HCT116 (cell line): ENCODE data around the gene RHEBL1. TPM values are rescaled to one million over a fixed set of nuclear protein-coding genes. Genes with fewer than 3 reads are reported as not detected.

Experiments
- ATAC-seq: fragments of 200-7000 bp; cut with Tn5 transposase; 2 replicates; pipeline ENCODE4 v1.9.1; 2020; ENCODE audit warnings: mild to moderate bottlenecking, moderate library complexity
- BruUV-seq: library from RNA; stranded (reverse); fragments of 400-500 nt; replicated peaks from 2 replicates; lab custom pipeline; 2021; lab: Mats Ljungman, UMichigan
- CTCF ChIA-PET: fragments of 300-600 bp; sonication (Branson Sonifier 250); formaldehyde crosslinking; loops from one replicate; lab custom pipeline; 2021; ENCODE audit warnings: antibody characterized with exemption; lab: Charles Lee
- POLR2A ChIA-PET: fragments of 300-600, 350-600 bp; sonication (Branson Sonifier 250); formaldehyde crosslinking; loops from one replicate; lab custom pipeline; 2021; ENCODE audit warnings: antibody characterized with exemption; lab: Charles Lee
- RAD21 ChIA-PET, 2 experiments: fragments of 300-600 bp; sonication (Branson Sonifier 250); formaldehyde crosslinking; loops; one replicate each; lab custom pipeline; 2023; ENCODE audit warnings: low total read pairs in 2 of 2; ENCODE audit not compliant: uncharacterized antibody in 2 of 2, unreplicated experiment in 2 of 2, low non-redundant PET in 1 of 2; lab: Charles Lee
- DNase-seq: peaks from one replicate; pipeline ENCODE4 v3.0.0-alpha.2; 2010; ENCODE audit warnings: low read depth, low spot score
- H2AFZ ChIP-seq: fragments of 200-600 bp; shearing (Covaris generic), sonication (generic); 2 replicates; pipeline ENCODE4 v1.6.1; 2017; ENCODE audit warnings: low read depth, mixed run types, mixed read lengths, antibody characterized with exemption, low read length; ENCODE audit not compliant: poor library complexity, severe bottlenecking
- H3K27ac ChIP-seq: 2 replicates; pipeline ENCODE4 v1.5.1; 2012; ENCODE audit warnings: low read depth, low read length
- H3K27me3 ChIP-seq: fragments of 200-600 bp; sonication (generic); 2 replicates; pipeline ENCODE4 v1.6.1; 2016; ENCODE audit warnings: mixed run types, low read length, mixed read lengths; ENCODE audit not compliant: insufficient read depth
- H3K36me3 ChIP-seq, 2 experiments: fragments of 200-500 bp in 1 of 2; fragments of 200-600 bp in 1 of 2; sonication (Bioruptor generic) in 1 of 2; sonication (generic) in 1 of 2; 2 replicates each; pipeline versions ENCODE4 v1.5.1 to v1.6.1; 2014 to 2016; ENCODE audit warnings: low read length in 2 of 2, inconsistent platforms in 1 of 2, mixed read lengths in 1 of 2, mixed run types in 1 of 2; ENCODE audit not compliant: insufficient read depth in 2 of 2, control insufficient read depth in 1 of 2
- H3K4me1 ChIP-seq, 2 experiments: fragments of 200-600 bp in 1 of 2; sonication (generic) in 1 of 2; 2 replicates each; pipeline versions ENCODE4 v1.5.1 to v1.6.1; 2012 to 2017; ENCODE audit warnings: low read length in 2 of 2, inconsistent platforms in 1 of 2, mild to moderate bottlenecking in 1 of 2, mixed read lengths in 1 of 2, mixed run types in 1 of 2, moderate library complexity in 1 of 2; ENCODE audit not compliant: insufficient read depth in 2 of 2, control insufficient read depth in 1 of 2
- H3K4me2 ChIP-seq: fragments of 200-600 bp; sonication (generic); 2 replicates; pipeline ENCODE4 v1.6.1; 2017; ENCODE audit warnings: mixed run types, low read length, mixed read lengths
- H3K4me3 ChIP-seq, 2 experiments: fragments of 200-600 bp in 1 of 2; sonication (generic) in 1 of 2; replicated peaks in 1 of 2; 2 replicates each; pipeline ENCODE4 v1.5.1; 2011 to 2016; ENCODE audit warnings: low read length in 2 of 2, control low read depth in 1 of 2, low read depth in 1 of 2, mild to moderate bottlenecking in 1 of 2, mixed read lengths in 1 of 2, mixed run types in 1 of 2
- H3K79me2 ChIP-seq: fragments of 200-600 bp; sonication (generic); 2 replicates; pipeline ENCODE4 v1.6.1; 2017; ENCODE audit warnings: mild to moderate bottlenecking, mixed run types, low read length, moderate library complexity, mixed read lengths; ENCODE audit not compliant: insufficient read depth
- H3K9ac ChIP-seq: fragments of 200-600 bp; sonication (generic); 2 replicates; pipeline ENCODE4 v1.6.1; 2016; ENCODE audit warnings: low read length, mixed read lengths
- H3K9me2 ChIP-seq: fragments of 200-600 bp; sonication (generic), shearing (Covaris generic); 2 replicates; pipeline ENCODE4 v1.6.1; 2017; ENCODE audit warnings: mixed run types, mild to moderate bottlenecking, moderate library complexity; ENCODE audit not compliant: insufficient read depth
- H3K9me3 ChIP-seq, 2 experiments: fragments of 200-500 bp in 1 of 2; fragments of 200-600 bp in 1 of 2; sonication (Bioruptor generic) in 1 of 2; sonication (generic) in 1 of 2; 2 replicates each; pipeline ENCODE4 v1.6.1; 2014 to 2017; ENCODE audit warnings: low read length in 2 of 2, mixed read lengths in 2 of 2, inconsistent platforms in 1 of 2, low read depth in 1 of 2, mild to moderate bottlenecking in 1 of 2, mixed run types in 1 of 2, moderate library complexity in 1 of 2; ENCODE audit not compliant: control insufficient read depth in 1 of 2, insufficient read depth in 1 of 2
- H4K20me1 ChIP-seq: fragments of 200-600 bp; sonication (generic), shearing (Covaris generic); 2 replicates; pipeline ENCODE4 v1.6.1; 2017; ENCODE audit warnings: mixed run types, mild to moderate bottlenecking, moderate library complexity; ENCODE audit not compliant: insufficient read depth
- ATF3 ChIP-seq: IDR thresholded peaks from 2 replicates; pipeline ENCODE4 v1.6.1; 2012
- CBX3 ChIP-seq: IDR thresholded peaks from 2 replicates; pipeline ENCODE4 v1.6.1; 2012; ENCODE audit warnings: low read depth
- CEBPB ChIP-seq: IDR thresholded peaks from 2 replicates; pipeline ENCODE4 v1.6.1; 2012; ENCODE audit warnings: low read depth
- CTCF ChIP-seq, 3 experiments: fragments of 200-600 bp in 1 of 3; sonication (generic) in 1 of 3; IDR thresholded peaks in 2 of 3; conservative IDR thresholded peaks in 1 of 3; 2 replicates each; pipeline ENCODE4 v1.5.1; 2012 to 2017; ENCODE audit warnings: low read depth in 2 of 3, low read length in 2 of 3, antibody characterized with exemption in 1 of 3, borderline replicate concordance in 1 of 3, control low read depth in 1 of 3, mild to moderate bottlenecking in 1 of 3, mixed read lengths in 1 of 3, mixed run types in 1 of 3, moderate library complexity in 1 of 3; ENCODE audit not compliant: insufficient read depth in 1 of 3
- EGR1 ChIP-seq: IDR thresholded peaks from 2 replicates; pipeline ENCODE4 v1.6.1; 2012; ENCODE audit warnings: low read depth
- ELF1 ChIP-seq: IDR thresholded peaks from 2 replicates; pipeline ENCODE4 v1.6.1; 2012; ENCODE audit warnings: low read depth, borderline replicate concordance
- EZH2 ChIP-seq: fragments of 200-600 bp; sonication (generic); IDR thresholded peaks from 2 replicates; pipeline ENCODE4 v1.6.1; 2017; ENCODE audit warnings: antibody characterized with exemption, mixed run types
- FOSL1 ChIP-seq: IDR thresholded peaks from 2 replicates; pipeline ENCODE4 v1.6.1; 2012; ENCODE audit warnings: low read depth
- JUND ChIP-seq: IDR thresholded peaks from 2 replicates; pipeline ENCODE4 v1.6.1; 2012
- MAX ChIP-seq: IDR thresholded peaks from 2 replicates; pipeline ENCODE4 v1.6.1; 2012
- POLR2A ChIP-seq: IDR thresholded peaks from 2 replicates; pipeline ENCODE4 v1.7.0; 2011; ENCODE audit warnings: borderline replicate concordance; ENCODE audit not compliant: insufficient read depth, insufficient read length; ENCODE audit errors: extremely low read depth
- POLR2AphosphoS5 ChIP-seq: IDR thresholded peaks from 2 replicates; pipeline ENCODE4 v1.6.1; 2011; ENCODE audit warnings: mild to moderate bottlenecking, low read depth, low read length, moderate library complexity
- RAD21 ChIP-seq: IDR thresholded peaks from 2 replicates; pipeline ENCODE4 v1.6.1; 2012; ENCODE audit warnings: low read depth, mild to moderate bottlenecking
- SIN3A ChIP-seq: IDR thresholded peaks from 2 replicates; pipeline ENCODE4 v1.6.1; 2012; ENCODE audit warnings: low read depth
- SP1 ChIP-seq: IDR thresholded peaks from 2 replicates; pipeline ENCODE4 v1.6.1; 2012; ENCODE audit warnings: low read depth
- SRF ChIP-seq: IDR thresholded peaks from 2 replicates; pipeline ENCODE4 v1.6.1; 2012; ENCODE audit warnings: low read depth
- TCF7L2 ChIP-seq: IDR thresholded peaks from 2 replicates; pipeline ENCODE4 v1.7.0; 2011; ENCODE audit warnings: borderline replicate concordance, inconsistent platforms; ENCODE audit not compliant: insufficient read depth, insufficient read length; ENCODE audit errors: extremely low read depth
- ZFX ChIP-seq: fragments of 450-650 bp; IDR thresholded peaks from 2 replicates; pipeline ENCODE4 v1.6.1; 2017
- ZNF274 ChIP-seq: fragments of 200-500 bp; sonication (Bioruptor generic); IDR thresholded peaks from 2 replicates; pipeline ENCODE4 v1.6.1; 2014; ENCODE audit warnings: mild to moderate bottlenecking, low read depth, low read length, inconsistent platforms
- intact Hi-C: fragments of 100-400 bp; cut with micrococcal nuclease; formaldehyde crosslinking; loops from 2 replicates; pipeline ENCODE4 v1.10.0; 2022
- total RNA-seq: library from RNA; stranded (reverse); gene quantifications from one replicate; pipeline ENCODE4 v1.2.1, GENCODE V29; 2021; ENCODE audit not compliant: unreplicated experiment
- TF ChIP-seq, protein P1 (sequence below): IDR thresholded peaks from 2 replicates; pipeline ENCODE4 v1.6.1; 2011; ENCODE audit warnings: mild to moderate bottlenecking, low read length, moderate library complexity; ENCODE audit not compliant: insufficient replicate concordance; ENCODE audit errors: extremely low read depth

The RHEBL1 gene
- total RNA-seq, 1 experiment from 2014 or later = 2.8 TPM

- no peak for TF ChIP-seq ZFX
- no peak for TF ChIP-seq EGR1
- TF ChIP-seq JUND = no peak
- no peak for TF ChIP-seq SRF
- Histone ChIP-seq H3K36me3 (peaks cover 35 to 48% of the 10 kb centered on the region in 2 experiments), H3K27ac (no peak overlapping the region), H4K20me1 (no peaks in the 10 kb centered on the region), H3K4me1 (peaks cover 17 to 35% of the 10 kb centered on the region in 2 experiments), H2AFZ (no peak overlapping the region), H3K27me3 (no peaks in the 10 kb centered on the region), H3K79me2 (peaks cover 84% of the 10 kb centered on the region), H3K4me2 (no peak overlapping the region), H3K9me3 (no peaks in the 10 kb centered on the region), H3K9me2 (no peaks in the 10 kb centered on the region), H3K9ac (no peak overlapping the region), H3K4me3 (no peak overlapping the region)
- CTCF ChIA-PET = no interaction called here
- no TSS peak for BruUV-seq
- ATAC-seq (no peak), DNase-seq (no peak)
- intact Hi-C loops = no loop called here
- RAD21 ChIA-PET = no interaction called here
- POLR2A ChIA-PET = no interaction called here
Measured at GRCh38 chr12:49054524-49054923, 15.3 kb downstream of the RHEBL1 start.

DNA sequence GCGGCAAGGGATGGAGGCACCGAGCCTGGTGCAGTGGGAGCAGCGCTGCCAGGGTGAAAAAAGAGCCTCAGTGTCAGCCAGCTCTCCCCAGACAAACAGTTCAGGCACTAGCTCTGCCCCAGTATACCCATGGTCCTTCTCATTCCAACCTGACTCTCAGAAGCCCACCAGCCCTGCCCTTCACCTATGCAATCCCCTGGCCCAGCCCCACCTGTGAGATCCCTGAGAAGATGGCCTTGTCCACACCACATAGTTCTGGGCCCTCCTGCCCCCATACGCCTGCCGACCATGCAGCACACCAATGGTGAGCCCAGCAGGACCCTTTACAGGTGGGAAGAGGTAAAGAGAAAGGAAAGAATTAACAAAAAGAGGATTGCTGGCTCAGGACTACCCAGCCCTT lies 15.7 kb downstream of the RHEBL1 start:
- CTCF ChIA-PET = no interaction called here

More for the DNA sequence above, 15.7 kb downstream of the RHEBL1 start:
- Histone ChIP-seq H3K9me2 (no peaks in the 10 kb centered on the region), H3K4me3 (no peak overlapping the region), H3K79me2 (peaks cover 80% of the 10 kb centered on the region), H3K4me2 (no peak overlapping the region), H3K27ac (no peak overlapping the region), H3K9ac (no peak overlapping the region), H3K4me1 (peaks cover 17 to 33% of the 10 kb centered on the region in 2 experiments), H3K36me3 (peaks cover 39 to 52% of the 10 kb centered on the region in 2 experiments), H3K9me3 (no peaks in the 10 kb centered on the region), H4K20me1 (no peaks in the 10 kb centered on the region), H2AFZ (no peak overlapping the region), H3K27me3 (no peaks in the 10 kb centered on the region)
- ATAC-seq (no peak), DNase-seq (no peak)
- TF ChIP-seq CBX3 = no peak
- TF ChIP-seq CEBPB = no peak
- no peak for TF ChIP-seq ELF1
- TF ChIP-seq MAX = no peak
- TF ChIP-seq FOSL1 = no peak
- no peak for TF ChIP-seq CTCF (IDR thresholded peaks at IDR 0.05 in 2 of 3, conservative IDR thresholded peaks at IDR 0.05 in 1 of 3; ENCODE audit: borderline replicate concordance in 1 of 3, insufficient read depth in 1 of 3, low read depth in 2 of 3, low read length in 2 of 3)
- TF ChIP-seq ZFX = no peak
- no peak for TF ChIP-seq EZH2
- TF ChIP-seq RAD21 = no peak
- TF ChIP-seq, protein P1, sequence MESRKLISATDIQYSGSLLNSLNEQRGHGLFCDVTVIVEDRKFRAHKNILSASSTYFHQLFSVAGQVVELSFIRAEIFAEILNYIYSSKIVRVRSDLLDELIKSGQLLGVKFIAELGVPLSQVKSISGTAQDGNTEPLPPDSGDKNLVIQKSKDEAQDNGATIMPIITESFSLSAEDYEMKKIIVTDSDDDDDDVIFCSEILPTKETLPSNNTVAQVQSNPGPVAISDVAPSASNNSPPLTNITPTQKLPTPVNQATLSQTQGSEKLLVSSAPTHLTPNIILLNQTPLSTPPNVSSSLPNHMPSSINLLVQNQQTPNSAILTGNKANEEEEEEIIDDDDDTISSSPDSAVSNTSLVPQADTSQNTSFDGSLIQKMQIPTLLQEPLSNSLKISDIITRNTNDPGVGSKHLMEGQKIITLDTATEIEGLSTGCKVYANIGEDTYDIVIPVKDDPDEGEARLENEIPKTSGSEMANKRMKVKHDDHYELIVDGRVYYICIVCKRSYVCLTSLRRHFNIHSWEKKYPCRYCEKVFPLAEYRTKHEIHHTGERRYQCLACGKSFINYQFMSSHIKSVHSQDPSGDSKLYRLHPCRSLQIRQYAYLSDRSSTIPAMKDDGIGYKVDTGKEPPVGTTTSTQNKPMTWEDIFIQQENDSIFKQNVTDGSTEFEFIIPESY = no peak
- no peak for TF ChIP-seq EGR1
- no peak for TF ChIP-seq ATF3
- TF ChIP-seq ZNF274 = no peak
- no peak for TF ChIP-seq SP1
- no peak for TF ChIP-seq TCF7L2
- no peak for TF ChIP-seq SRF
- TF ChIP-seq JUND = no peak
- no peak for TF ChIP-seq POLR2A
- TF ChIP-seq SIN3A = no peak
- no peak for TF ChIP-seq POLR2AphosphoS5
- POLR2A ChIA-PET = no interaction called here
- RAD21 ChIA-PET = no interaction called here
- BruUV-seq = no TSS peak
- intact Hi-C loops = no loop called here
